Neuronal stem cell (in vitro differentiated cells): Measurements from ENCODE around the gene ZNF579.

Experiments used
- DNase-seq: peaks from one replicate; pipeline ENCODE4 v3.0.0-alpha.2; 2013; ENCODE audit warnings: low spot score
- H2AFZ ChIP-seq: one replicate; pipeline ENCODE4 v1.6.1; 2013; ENCODE audit warnings: mild to moderate bottlenecking, low read length, inconsistent platforms
- H2AK5ac ChIP-seq: 2 replicates; pipeline ENCODE4 v1.6.1; 2013; ENCODE audit warnings: low read depth, mild to moderate bottlenecking, inconsistent platforms, low read length, moderate library complexity, mixed read lengths
- H2BK120ac ChIP-seq: 2 replicates; pipeline ENCODE4 v1.6.1; 2013; ENCODE audit warnings: low read depth, mild to moderate bottlenecking, inconsistent platforms, low read length, moderate library complexity, mixed read lengths
- H2BK12ac ChIP-seq: one replicate; pipeline ENCODE4 v1.6.1; 2013; ENCODE audit warnings: low read length, inconsistent platforms
- H2BK15ac ChIP-seq: 2 replicates; pipeline ENCODE4 v1.6.1; 2013; ENCODE audit warnings: mild to moderate bottlenecking, low read length, inconsistent platforms, mixed read lengths
- H2BK5ac ChIP-seq: one replicate; pipeline ENCODE4 v1.6.1; 2013; ENCODE audit warnings: inconsistent platforms, mild to moderate bottlenecking, low read length, moderate library complexity
- H3K14ac ChIP-seq: one replicate; pipeline ENCODE4 v1.6.1; 2013; ENCODE audit warnings: low read length, inconsistent platforms
- H3K18ac ChIP-seq: 2 replicates; pipeline ENCODE4 v1.6.1; 2013; ENCODE audit warnings: low read length, inconsistent platforms
- H3K23ac ChIP-seq: 2 replicates; pipeline ENCODE4 v1.6.1; 2013; ENCODE audit warnings: low read depth, mild to moderate bottlenecking, mixed read lengths, low read length, inconsistent platforms; ENCODE audit not compliant: poor library complexity
- H3K27ac ChIP-seq: replicated peaks from 3 replicates; pipeline ENCODE4 v1.5.1; 2013; ENCODE audit warnings: low read length, inconsistent platforms
- H3K27me3 ChIP-seq, 3 experiments: 2 replicates each; pipeline ENCODE4 v1.6.1; 2013; ENCODE audit warnings: low read length in 3 of 3, mild to moderate bottlenecking in 2 of 3, inconsistent platforms in 1 of 3, low read depth in 1 of 3, mixed read lengths in 1 of 3, moderate library complexity in 1 of 3; ENCODE audit not compliant: control insufficient read depth in 3 of 3, insufficient read depth in 3 of 3
- H3K36me3 ChIP-seq, 2 donors: replicated peaks in 1 of 2; 2 replicates each; pipeline ENCODE4 v1.6.1; 2013; ENCODE audit warnings: low read length in 2 of 2; ENCODE audit not compliant: control insufficient read depth in 2 of 2, insufficient read depth in 2 of 2
- H3K4ac ChIP-seq: 2 replicates; pipeline ENCODE4 v1.6.1; 2013; ENCODE audit warnings: inconsistent platforms, mild to moderate bottlenecking, low read length, moderate library complexity
- H3K4me1 ChIP-seq, 2 donors: 1 replicate in 1 of 2; 2 replicates in 1 of 2; pipeline ENCODE4 v1.6.1; 2013; ENCODE audit warnings: low read length in 2 of 2, low read depth in 1 of 2; ENCODE audit not compliant: control insufficient read depth in 2 of 2, insufficient read depth in 1 of 2
- H3K4me2 ChIP-seq: one replicate; pipeline ENCODE4 v1.6.1; 2013; ENCODE audit warnings: mild to moderate bottlenecking, low read length, inconsistent platforms; ENCODE audit not compliant: insufficient read depth, poor library complexity, severe bottlenecking
- H3K4me3 ChIP-seq, 2 donors: 2 replicates each; pipeline ENCODE4 v1.5.1; 2013; ENCODE audit warnings: low read length in 2 of 2, mild to moderate bottlenecking in 2 of 2, inconsistent platforms in 1 of 2, moderate library complexity in 1 of 2
- H3K79me1 ChIP-seq: one replicate; pipeline ENCODE4 v1.6.1; 2013; ENCODE audit warnings: low read depth, mild to moderate bottlenecking, inconsistent platforms, low read length, moderate library complexity
- H3K9ac ChIP-seq: one replicate; pipeline ENCODE4 v1.6.1; 2013; ENCODE audit warnings: mild to moderate bottlenecking, low read depth, low read length, inconsistent platforms; ENCODE audit not compliant: poor library complexity
- H3K9me3 ChIP-seq, 2 donors: replicated peaks in 1 of 2; 2 replicates each; pipeline versions ENCODE3 to v1.6.1; 2013; ENCODE audit warnings: low read length in 2 of 2, mild to moderate bottlenecking in 2 of 2, inconsistent platforms in 1 of 2, low read depth in 1 of 2, mixed read lengths in 1 of 2, moderate library complexity in 1 of 2; ENCODE audit not compliant: control insufficient read depth in 2 of 2, insufficient read depth in 1 of 2
- H4K8ac ChIP-seq: one replicate; pipeline ENCODE4 v1.6.1; 2013; ENCODE audit warnings: low read depth, mild to moderate bottlenecking, inconsistent platforms, low read length, moderate library complexity
- H4K91ac ChIP-seq: one replicate; pipeline ENCODE4 v1.6.1; 2013; ENCODE audit warnings: low read length, low read depth, mild to moderate bottlenecking, inconsistent platforms; ENCODE audit not compliant: poor library complexity
- WGBS, 2 donors: extraction: QIAGEN DNeasy Blood & Tissue Kit; methylation state at CpG; one replicate each; pipeline ENCODE4 v1.1.7; 2013; ENCODE audit warnings: missing lambda C conversion rate in 2 of 2, mixed read lengths in 1 of 2; ENCODE audit not compliant: insufficient read length in 2 of 2, insufficient replicate concordance in 1 of 2; ENCODE audit errors: extremely low coverage in 2 of 2; 5-methylcytosine and 5-hydroxymethylcytosine counted together

The ZNF579 gene

GRCh38 chr19:55544014-55544413, 36.6 kb downstream of the ZNF579 start:
- H3K4ac ChIP-seq: peak overlapping the region; percentile 91
- H3K4me1 ChIP-seq: peaks cover 23 to 26% of the 10 kb centered on the region in 2 donors
- peak overlapping the region; percentile 21 for H2BK5ac ChIP-seq
- DNase-seq: no peak
- peak overlapping the region; percentile 80 for H2BK12ac ChIP-seq
- no peak overlapping the region for H4K91ac ChIP-seq
- no peak overlapping the region for H3K27ac ChIP-seq
- H3K18ac ChIP-seq: peak overlapping the region; percentile 86
- no peak overlapping the region for H3K14ac ChIP-seq
- H2AFZ ChIP-seq: no peak overlapping the region
- peak overlapping the region; percentile 74 for H2BK120ac ChIP-seq
- peaks cover 0 to 3% of the 10 kb centered on the region in 2 donors for H3K9me3 ChIP-seq
- H4K8ac ChIP-seq: no peak overlapping the region
- H2BK15ac ChIP-seq: peak overlapping the region; percentile 90
- no peak overlapping the region for H3K4me3 ChIP-seq
- no peak overlapping the region for H3K9ac ChIP-seq
- no CpG with 5 or more reads among the region's 15 CpGs for WGBS, 2 donors
- no peaks in the 10 kb centered on the region for H3K36me3 ChIP-seq
- H3K4me2 ChIP-seq: no peak overlapping the region
- peak overlapping the region; percentile 74 for H2AK5ac ChIP-seq
- H3K27me3 ChIP-seq: no peaks in the 10 kb centered on the region
- H3K79me1 ChIP-seq: peaks cover 5% of the 10 kb centered on the region
- H3K23ac ChIP-seq: peak overlapping the region; percentile 77

- Histone ChIP-seq H2BK5ac (no peak overlapping the region), H3K4ac (no peak overlapping the region), H4K8ac (no peak overlapping the region), H3K9ac (no peak overlapping the region), H3K4me2 (no peak overlapping the region), H3K18ac (no peak overlapping the region), H3K9me3 (peaks cover 0 to 3% of the 10 kb centered on the region in 2 donors), H3K27me3 (no peaks in the 10 kb centered on the region), H2AFZ (no peak overlapping the region), H3K23ac (no peak overlapping the region), H4K91ac (no peak overlapping the region), H3K14ac (no peak overlapping the region), H2AK5ac (no peak overlapping the region), H3K27ac (no peak overlapping the region), H3K4me1 (peaks cover 23 to 26% of the 10 kb centered on the region in 2 donors), H3K79me1 (peaks cover 5% of the 10 kb centered on the region), H2BK12ac (no peak overlapping the region), H3K36me3 (no peaks in the 10 kb centered on the region), H3K4me3 (no peak overlapping the region), H2BK120ac (no peak overlapping the region), H2BK15ac (peak overlapping the region; percentile 90)
- 100% methylated on average over 2 of the region's 5 CpGs; no CpG with 5 or more reads in 1 of the 2 donors for WGBS, 2 donors
- DNase-seq: no peak
These were observed 37.1 kb downstream of the ZNF579 start for GRCh38 chr19:55543567-55543966.

- DNase-seq: no peak
- H3K79me1 ChIP-seq: peaks cover 5% of the 10 kb centered on the region
- H2BK12ac ChIP-seq: no peak overlapping the region
- H3K4me1 ChIP-seq: peaks cover 28 to 31% of the 10 kb centered on the region in 2 donors
- H3K36me3 ChIP-seq: no peaks in the 10 kb centered on the region
- no peak overlapping the region for H3K4me3 ChIP-seq
- no peak overlapping the region for H2BK5ac ChIP-seq
- no peak overlapping the region for H3K4ac ChIP-seq
- H3K9me3 ChIP-seq: peaks cover 0 to 3% of the 10 kb centered on the region in 2 donors
- no peak overlapping the region for H2BK15ac ChIP-seq
- no peak overlapping the region for H3K14ac ChIP-seq
- no peak overlapping the region for H3K4me2 ChIP-seq
- no peak overlapping the region for H2AFZ ChIP-seq
- 97 to 100% methylated on average over 4 to 7 of the region's 7 CpGs for WGBS, 2 donors
- H2AK5ac ChIP-seq: no peak overlapping the region
- no peak overlapping the region for H3K18ac ChIP-seq
- no peaks in the 10 kb centered on the region for H3K27me3 ChIP-seq
- no peak overlapping the region for H3K9ac ChIP-seq
- H3K27ac ChIP-seq: no peak overlapping the region
- H4K8ac ChIP-seq: no peak overlapping the region
- no peak overlapping the region for H4K91ac ChIP-seq
- H2BK120ac ChIP-seq: no peak overlapping the region
- H3K23ac ChIP-seq: no peak overlapping the region
These were observed 38.3 kb downstream of the ZNF579 start for GRCh38 chr19:55542292-55542855.

GRCh38 chr19:55541091-55541490, 39.6 kb downstream of the ZNF579 start:
- Histone ChIP-seq H3K14ac (peak overlapping the region; percentile 51), H2BK120ac (no peak overlapping the region), H3K4me1 (peaks cover 21 to 28% of the 10 kb centered on the region in 2 donors), H2BK5ac (peak overlapping the region; percentile 17), H4K8ac (no peak overlapping the region), H4K91ac (peak overlapping the region; percentile 96), H3K27me3 (no peaks in the 10 kb centered on the region), H2BK15ac (peak overlapping the region; percentile 39), H3K4me2 (no peak overlapping the region), H3K9me3 (peaks cover 0 to 3% of the 10 kb centered on the region in 2 donors), H2BK12ac (peak overlapping the region; percentile 31), H3K27ac (no peak overlapping the region), H3K4me3 (no peak overlapping the region), H3K36me3 (no peaks in the 10 kb centered on the region), H3K23ac (peak overlapping the region; percentile 48), H3K9ac (no peak overlapping the region), H2AK5ac (peak overlapping the region; percentile 95), H3K18ac (peak overlapping the region; percentile 58), H2AFZ (no peak overlapping the region), H3K79me1 (peaks cover 4% of the 10 kb centered on the region), H3K4ac (no peak overlapping the region)
- no CpG with 5 or more reads among the region's 19 CpGs for WGBS, 2 donors
- DNase-seq: no peak
